IMR-90 (cell line): ENCODE results near the gene ANO10. TPM values are rescaled to one million over a fixed set of nuclear protein-coding genes. Genes with fewer than 3 reads are reported as not detected.
A peak's percentile ranks its signal among the peaks of the same experiment; 100 is the strongest.

Source experiments
- ATAC-seq: fragments of 200-7000 bp; cut with Tn5 transposase; 2 replicates; pipeline ENCODE4 v1.9.1; 2020; ENCODE audit warnings: low read depth, mild to moderate bottlenecking, moderate library complexity
- BruUV-seq: library from RNA; stranded (reverse); fragments of 400-500 nt; replicated peaks from 2 replicates; lab custom pipeline; 2021; lab: Mats Ljungman, UMichigan
- CTCF ChIA-PET: fragments of 300-600 bp; formaldehyde crosslinking; extraction: SDS; loops from one replicate; lab custom pipeline; 2021; ENCODE audit warnings: antibody characterized with exemption; lab: Yijun Ruan, JAX
- POLR2A ChIA-PET: fragments of 300-600 bp; sonication (Branson Sonifier 250); formaldehyde crosslinking; loops from one replicate; lab custom pipeline; 2022; ENCODE audit warnings: antibody characterized with exemption; ENCODE audit not compliant: unreplicated experiment; lab: Charles Lee
- DNase-seq: peaks from one replicate; pipeline ENCODE4 v3.0.0; 2013
- H2AFZ ChIP-seq: replicated peaks from 2 replicates; pipeline ENCODE3; 2013; ENCODE audit warnings: low read length, mild to moderate bottlenecking; ENCODE audit not compliant: poor library complexity
- H2AK5ac ChIP-seq: 2 replicates; pipeline ENCODE4 v1.6.1; 2013; ENCODE audit warnings: low read depth, low read length, inconsistent platforms
- H2AK9ac ChIP-seq: replicated peaks from 2 replicates; pipeline ENCODE3; 2013; ENCODE audit warnings: mild to moderate bottlenecking, low read depth, low read length, moderate library complexity; ENCODE audit not compliant: poor library complexity
- H2BK120ac ChIP-seq: 2 replicates; pipeline ENCODE4 v1.6.1; 2013; ENCODE audit warnings: low read depth, low read length, inconsistent platforms
- H2BK15ac ChIP-seq: 3 replicates; pipeline ENCODE4 v1.6.1; 2013; ENCODE audit warnings: low read depth, low read length, inconsistent platforms
- H2BK20ac ChIP-seq: 2 replicates; pipeline ENCODE4 v1.6.1; 2013; ENCODE audit warnings: low read depth, mild to moderate bottlenecking, inconsistent platforms, low read length, moderate library complexity
- H2BK5ac ChIP-seq: 2 replicates; pipeline ENCODE4 v1.6.1; 2013; ENCODE audit warnings: mild to moderate bottlenecking, low read depth, low read length, inconsistent platforms; ENCODE audit not compliant: poor library complexity, severe bottlenecking
- H3K14ac ChIP-seq: replicated peaks from 2 replicates; pipeline ENCODE4 v1.6.1; 2013; ENCODE audit warnings: low read depth, low read length, inconsistent platforms
- H3K18ac ChIP-seq: 2 replicates; pipeline ENCODE4 v1.6.1; 2013; ENCODE audit warnings: low read depth, low read length, control low read depth
- H3K23ac ChIP-seq: 2 replicates; pipeline ENCODE4 v1.6.1; 2013; ENCODE audit warnings: low read depth, low read length, inconsistent platforms
- H3K27ac ChIP-seq: 2 replicates; pipeline ENCODE4 v1.5.1; 2013; ENCODE audit warnings: mild to moderate bottlenecking, control low read depth, low read length; ENCODE audit not compliant: insufficient read depth
- H3K27me3 ChIP-seq: 2 replicates; pipeline ENCODE4 v1.6.1; 2013; ENCODE audit warnings: low read length; ENCODE audit not compliant: control insufficient read depth, insufficient read depth
- H3K36me3 ChIP-seq: 2 replicates; pipeline ENCODE4 v1.6.1; 2013; ENCODE audit warnings: low read length, mixed read lengths; ENCODE audit not compliant: control insufficient read depth, insufficient read depth
- H3K4ac ChIP-seq: 2 replicates; pipeline ENCODE4 v1.6.1; 2013; ENCODE audit warnings: low read depth, low read length, inconsistent platforms
- H3K4me1 ChIP-seq: 2 replicates; pipeline ENCODE4 v1.6.1; 2013; ENCODE audit warnings: low read length, mixed read lengths; ENCODE audit not compliant: control insufficient read depth, insufficient read depth
- H3K4me2 ChIP-seq: 2 replicates; pipeline ENCODE4 v1.6.1; 2013; ENCODE audit warnings: low read depth, mild to moderate bottlenecking, control low read depth, low read length, moderate library complexity
- H3K4me3 ChIP-seq: 2 replicates; pipeline ENCODE4 v1.5.1; 2013; ENCODE audit warnings: low read depth, mild to moderate bottlenecking, control low read depth, low read length, moderate library complexity; ENCODE audit not compliant: insufficient read depth
- H3K56ac ChIP-seq: 2 replicates; pipeline ENCODE4 v1.6.1; 2013; ENCODE audit warnings: low read length, inconsistent platforms; ENCODE audit not compliant: insufficient read depth; ENCODE audit errors: extremely low read depth
- H3K79me1 ChIP-seq, 2 experiments: 2 replicates each; pipeline ENCODE4 v1.6.1; 2013; ENCODE audit warnings: low read length in 2 of 2, inconsistent platforms in 1 of 2, low read depth in 1 of 2
- H3K9ac ChIP-seq: 2 replicates; pipeline ENCODE4 v1.6.1; 2013; ENCODE audit warnings: low read depth, low read length, control low read depth
- H3K9me1 ChIP-seq: 2 replicates; pipeline ENCODE4 v1.6.1; 2013; ENCODE audit warnings: low read length, inconsistent platforms; ENCODE audit not compliant: insufficient read depth
- H3K9me3 ChIP-seq: 2 replicates; pipeline ENCODE4 v1.6.1; 2013; ENCODE audit warnings: low read length; ENCODE audit not compliant: control insufficient read depth, insufficient read depth
- H4K20me1 ChIP-seq: 2 replicates; pipeline ENCODE4 v1.6.1; 2013; ENCODE audit warnings: low read length, inconsistent platforms; ENCODE audit not compliant: insufficient read depth
- H4K5ac ChIP-seq: 2 replicates; pipeline ENCODE4 v1.6.1; 2013; ENCODE audit warnings: mild to moderate bottlenecking, low read depth, low read length, control low read depth
- H4K8ac ChIP-seq, 2 experiments: 2 replicates each; pipeline ENCODE4 v1.6.1; 2013; ENCODE audit warnings: low read depth in 2 of 2, low read length in 2 of 2, control low read depth in 1 of 2, inconsistent platforms in 1 of 2
- H4K91ac ChIP-seq: 2 replicates; pipeline ENCODE4 v1.6.1; 2013; ENCODE audit warnings: low read depth, low read length, inconsistent platforms; ENCODE audit not compliant: insufficient read depth
- CEBPB ChIP-seq: IDR thresholded peaks from 2 replicates; pipeline ENCODE4 v1.6.1; 2012; ENCODE audit warnings: low read depth, low read length, improper control_type of control experiment
- ELK1 ChIP-seq: fragments of 150-350 bp; IDR thresholded peaks from 2 replicates; pipeline ENCODE4 v1.6.1; 2016; ENCODE audit warnings: low read depth, mild to moderate bottlenecking, low read length, moderate library complexity, borderline replicate concordance
- FOS ChIP-seq: fragments of 150-350 bp; IDR thresholded peaks from 2 replicates; pipeline ENCODE4 v1.6.1; 2016; ENCODE audit warnings: low read depth, low read length
- MAFK ChIP-seq: IDR thresholded peaks from 2 replicates; pipeline ENCODE4 v1.6.1; 2012; ENCODE audit warnings: low read depth, low read length, improper control_type of control experiment
- MXI1 ChIP-seq: IDR thresholded peaks from 2 replicates; pipeline ENCODE4 v1.6.1; 2012; ENCODE audit warnings: low read depth, mild to moderate bottlenecking, low read length, moderate library complexity, borderline replicate concordance
- NFE2L2 ChIP-seq: fragments of 150-350 bp; IDR thresholded peaks from 2 replicates; pipeline ENCODE4 v1.6.1; 2016; ENCODE audit warnings: low read depth, mild to moderate bottlenecking, low read length
- POLR2A ChIP-seq: IDR thresholded peaks from 2 replicates; pipeline ENCODE4 v1.6.1; 2012; ENCODE audit warnings: mild to moderate bottlenecking, low read depth, low read length
- RCOR1 ChIP-seq: IDR thresholded peaks from 2 replicates; pipeline ENCODE4 v1.6.1; 2012; ENCODE audit warnings: mild to moderate bottlenecking, low read length, improper control_type of control experiment; ENCODE audit not compliant: insufficient replicate concordance
- SMC3 ChIP-seq: fragments of 150-350 bp; IDR thresholded peaks from 2 replicates; pipeline ENCODE4 v1.6.1; 2016; ENCODE audit warnings: low read depth, mild to moderate bottlenecking, antibody characterized with exemption, low read length, moderate library complexity
- WGBS, 2 experiments: methylation state at CpG; one replicate each; pipeline versions ENCODE4 v1.1.5 to v1.1.7; 2013; ENCODE audit warnings: missing lambda C conversion rate in 2 of 2; ENCODE audit not compliant: insufficient read length in 1 of 2; ENCODE audit errors: extremely low coverage in 2 of 2; 5-methylcytosine and 5-hydroxymethylcytosine counted together
- dilution Hi-C: fragments of 300-500 bp; cut with HindIII; formaldehyde crosslinking; loops from one replicate; pipeline ENCODE4 v1.14.3; 2018; ENCODE audit warnings: low sequenced_read_pairs; ENCODE audit not compliant: unreplicated experiment
- in situ Hi-C: fragments of 300-500 bp; cut with MboI; formaldehyde crosslinking; loops from 3 replicates; pipeline ENCODE4 v1.14.3; 2019; ENCODE audit warnings: low sequenced_read_pairs, inconsistent platforms, mixed read lengths
- intact Hi-C: fragments of 100-400 bp; cut with micrococcal nuclease; formaldehyde crosslinking; loops from 2 replicates; pipeline ENCODE4 v1.10.0; 2022
- polyA plus RNA-seq, 3 experiments: library from polyadenylated mRNA; depleted of rRNA; stranded (reverse); fragments of >200 nt; gene quantifications; 2 replicates each; pipeline ENCODE4 v1.2.3, GENCODE V29; 2012; ENCODE audit warnings: low replicate concordance in 1 of 3
- total RNA-seq: library from RNA; depleted of rRNA; stranded (reverse); fragments of >200 nt; gene quantifications from 2 replicates; pipeline ENCODE4 v1.2.3, GENCODE V29; 2012

The ANO10 gene
- total and polyA plus RNA-seq, 2 of the 4 experiments (the other 2 are of a cell fraction) = 28.5 to 41.6 TPM

GRCh38 chr3:43624619-43625305 lies 3.0 kb upstream of the ANO10 start:
- no peak overlapping the region for H3K14ac ChIP-seq
- H3K27ac ChIP-seq = no peak overlapping the region
- H3K9ac ChIP-seq = no peak overlapping the region
- POLR2A ChIA-PET = no interaction called here
- H3K79me1 ChIP-seq = peaks cover 5 to 9% of the 10 kb centered on the region in 2 experiments; a peak in 3 of 4 replicates
- H3K4me2 ChIP-seq = no peak overlapping the region
- no peak overlapping the region for H2AFZ ChIP-seq
- no peak overlapping the region for H2AK5ac ChIP-seq
- H3K9me1 ChIP-seq = no peaks in the 10 kb centered on the region
- H3K36me3 ChIP-seq = no peaks in the 10 kb centered on the region
- 100% methylated on average over 1 of the region's 6 CpGs; no CpG with 5 or more reads in 1 of the 2 experiments for WGBS, 2 experiments
- CTCF ChIA-PET = no interaction called here
- H3K4me1 ChIP-seq = peaks cover 4% of the 10 kb centered on the region
- H4K20me1 ChIP-seq = no peaks in the 10 kb centered on the region; the same call in 1 of the 2 replicates
- no peaks in the 10 kb centered on the region for H3K27me3 ChIP-seq
- H3K56ac ChIP-seq = no peak overlapping the region
- DNase-seq (no peak), ATAC-seq (no peak)
- no peak overlapping the region for H4K8ac ChIP-seq
- no TSS peak for BruUV-seq
- TF ChIP-seq SMC3 = no peak
- no peak for TF ChIP-seq MAFK
- no peak for TF ChIP-seq ELK1
- TF ChIP-seq MXI1 = no peak
- TF ChIP-seq FOS = no peak
- TF ChIP-seq NFE2L2 = no peak
- TF ChIP-seq POLR2A = no peak
- no peak for TF ChIP-seq RCOR1
- no peak for TF ChIP-seq CEBPB
- H4K91ac ChIP-seq = no peak overlapping the region
- dilution Hi-C loops (no loop called here), in situ Hi-C loops (loop anchor here (5.0 kb wide), 1 partner anchor 63 kb away; no protein-coding TSS in a partner anchor), intact Hi-C loops (loop anchor here (10.0 kb wide), 3 partner anchors 130 to 400 kb away; no protein-coding TSS in a partner anchor)
- 0 out of 3 replicates have a peak overlapping the region, but pooled peaks have one; percentile 58 for H2BK15ac ChIP-seq
- no peak overlapping the region for H2BK120ac ChIP-seq
- H3K9me3 ChIP-seq = no peaks in the 10 kb centered on the region
- H3K4me3 ChIP-seq = no peak overlapping the region
- no peak overlapping the region for H2BK20ac ChIP-seq
- no peak overlapping the region for H3K4ac ChIP-seq
- no peak overlapping the region for H2BK5ac ChIP-seq
- no peak overlapping the region for H2AK9ac ChIP-seq
- H3K18ac ChIP-seq = no peak overlapping the region
- H3K23ac ChIP-seq = no peak overlapping the region
- H4K5ac ChIP-seq = no peak overlapping the region
